ENCODE measurements around the gene CAMTA1. TPM values are rescaled to one million over a fixed set of nuclear protein-coding genes. Genes with fewer than 3 reads are reported as not detected.
"Not testable (repeated sequence)": the region's sequence is repeated elsewhere in the genome, so short reads cannot be mapped to it uniquely, and the experiment has no call there.

CAMTA1 gene
- total RNA-seq, 6 donors from 2014 or later: 38.8 to 74.0 (median 46.1) TPM

- Histone ChIP-seq H3K4me1 (no peaks in the 10 kb centered on the region), H3K27ac (no peak overlapping the region), H3K27me3 (no peaks in the 10 kb centered on the region), H3K9me3 (no peaks in the 10 kb centered on the region), H3K36me3 (no peaks in the 10 kb centered on the region), H3K4me3 (no peak overlapping the region)
- no peak for ATAC-seq (ENCODE audit: low FRiP score in 2 of 2)
- 73 to 85% methylated on average over 12 to 17 of the region's 17 CpGs for WGBS, 2 donors
- no peak for DNase-seq
- no peak for TF ChIP-seq POLR2AphosphoS5 (IDR thresholded peaks at IDR 0.05)
- TF ChIP-seq CTCF (IDR thresholded peaks at IDR 0.05): no peak
- TF ChIP-seq POLR2A (IDR thresholded peaks at IDR 0.05): no peak
Measured at GRCh38 chr1:7690496-7691182, 905.4 kb downstream of the CAMTA1 start.

GRCh38 chr1:7691576-7691975, 906.3 kb downstream of the CAMTA1 start:
- WGBS, 2 donors: 79 to 81% methylated on average over 3 of the region's 3 CpGs
- H3K4me3 ChIP-seq: no peak overlapping the region
- H3K27me3 ChIP-seq: no peaks in the 10 kb centered on the region
- no peak for ATAC-seq (ENCODE audit: low FRiP score in 2 of 2)
- no peak for DNase-seq
- no peak overlapping the region for H3K27ac ChIP-seq
- no peaks in the 10 kb centered on the region for H3K9me3 ChIP-seq
- H3K36me3 ChIP-seq: no peaks in the 10 kb centered on the region
- TF ChIP-seq EP300 (IDR thresholded peaks at IDR 0.05): no peak
- TF ChIP-seq CTCF (IDR thresholded peaks at IDR 0.05): no peak
- no peak for TF ChIP-seq POLR2AphosphoS5 (IDR thresholded peaks at IDR 0.05)
- TF ChIP-seq POLR2A (IDR thresholded peaks at IDR 0.05): no peak
- H3K4me1 ChIP-seq: no peaks in the 10 kb centered on the region

- no peaks in the 10 kb centered on the region for H3K9me3 ChIP-seq
- no peak overlapping the region for H3K27ac ChIP-seq
- no peak for DNase-seq
- TF ChIP-seq POLR2A (IDR thresholded peaks at IDR 0.05): no peak
- no peak for TF ChIP-seq POLR2AphosphoS5 (IDR thresholded peaks at IDR 0.05)
- no peak for TF ChIP-seq CTCF (IDR thresholded peaks at IDR 0.05)
- TF ChIP-seq EP300 (IDR thresholded peaks at IDR 0.05): no peak
- H3K4me3 ChIP-seq: no peak overlapping the region
- no peaks in the 10 kb centered on the region for H3K4me1 ChIP-seq
- H3K27me3 ChIP-seq: no peaks in the 10 kb centered on the region
- WGBS, 2 donors: 82 to 96% methylated on average over 3 of the region's 3 CpGs
- ATAC-seq (ENCODE audit: low FRiP score in 2 of 2): no peak
- no peaks in the 10 kb centered on the region for H3K36me3 ChIP-seq
Measured at GRCh38 chr1:7692005-7692404, 906.8 kb downstream of the CAMTA1 start.

GRCh38 chr1:7693037-7693436, 907.8 kb downstream of the CAMTA1 start:
- H3K4me1 ChIP-seq; H3K36me3 ChIP-seq; H3K27me3 ChIP-seq; ATAC-seq (ENCODE audit: low FRiP score in 2 of 2); H3K4me3 ChIP-seq; H3K27ac ChIP-seq; H3K9me3 ChIP-seq; DNase-seq: not testable (repeated sequence)
- 85 to 87% methylated on average over 5 of the region's 5 CpGs for WGBS, 2 donors

- no peaks in the 10 kb centered on the region for H3K9me3 ChIP-seq
- no peaks in the 10 kb centered on the region for H3K27me3 ChIP-seq
- no peaks in the 10 kb centered on the region for H3K4me1 ChIP-seq
- DNase-seq (no peak), ATAC-seq (ENCODE audit: low FRiP score in 2 of 2) (no peak)
- TF ChIP-seq POLR2AphosphoS5 (IDR thresholded peaks at IDR 0.05): no peak
- TF ChIP-seq EP300 (IDR thresholded peaks at IDR 0.05): no peak
- no peak for TF ChIP-seq POLR2A (IDR thresholded peaks at IDR 0.05)
- no peak for TF ChIP-seq CTCF (IDR thresholded peaks at IDR 0.05)
- H3K27ac ChIP-seq: no peak overlapping the region
- 32 to 38% methylated on average over 2 of the region's 2 CpGs for WGBS, 2 donors
- no peaks in the 10 kb centered on the region for H3K36me3 ChIP-seq
- no peak overlapping the region for H3K4me3 ChIP-seq
Measured at GRCh38 chr1:7693662-7694061, 908.4 kb downstream of the CAMTA1 start.

All from upper lobe of left lung (tissue), 6 donors.